Loucy (cell line): Measurements from ENCODE around the gene NAA20.
A peak's percentile ranks its signal among the peaks of the same experiment; 100 is the strongest.

ENCODE experiments used
- H2AFZ ChIP-seq: fragments of 200-600 bp; sonication (generic); 2 replicates; pipeline ENCODE4 v1.6.0; 2016; ENCODE audit warnings: antibody characterized with exemption, mild to moderate bottlenecking, low read length, moderate library complexity
- H3F3A ChIP-seq: fragments of 200-600 bp; 2 replicates; pipeline ENCODE4 v1.6.0; 2016; ENCODE audit warnings: antibody characterized with exemption, low read depth, mild to moderate bottlenecking
- H3K27me3 ChIP-seq: fragments of 200-600 bp; sonication (generic); 2 replicates; pipeline ENCODE4 v1.6.1; 2014; ENCODE audit warnings: low read length, mild to moderate bottlenecking; ENCODE audit not compliant: insufficient read depth, poor library complexity, severe bottlenecking
- H3K36me3 ChIP-seq: fragments of 200-600 bp; sonication (generic); 2 replicates; pipeline ENCODE4 v1.6.1; 2016; ENCODE audit warnings: low read length; ENCODE audit not compliant: insufficient read depth
- H3K4me1 ChIP-seq: fragments of 200-600 bp; sonication (generic); 2 replicates; pipeline ENCODE4 v1.5.1; 2014; ENCODE audit warnings: low read length, mild to moderate bottlenecking; ENCODE audit not compliant: insufficient read depth, poor library complexity, severe bottlenecking
- H3K4me2 ChIP-seq: fragments of 200-600 bp; sonication (generic); 2 replicates; pipeline ENCODE4 v1.6.0; 2014; ENCODE audit warnings: antibody characterized with exemption, low read length, low read depth, mild to moderate bottlenecking; ENCODE audit not compliant: poor library complexity, severe bottlenecking
- H3K4me3 ChIP-seq: fragments of 200-600 bp; sonication (generic); 2 replicates; pipeline ENCODE4 v1.5.1; 2014; ENCODE audit warnings: low read length, mild to moderate bottlenecking, mixed read lengths; ENCODE audit not compliant: poor library complexity, severe bottlenecking
- H3K79me2 ChIP-seq: fragments of 200-600 bp; sonication (generic); 2 replicates; pipeline ENCODE4 v1.6.1; 2014; ENCODE audit warnings: low read length; ENCODE audit not compliant: insufficient read depth
- H3K9ac ChIP-seq: fragments of 200-600 bp; sonication (generic); 2 replicates; pipeline ENCODE4 v1.6.0; 2014; ENCODE audit warnings: mild to moderate bottlenecking, low read depth, low read length, moderate library complexity; ENCODE audit not compliant: poor library complexity, severe bottlenecking
- H3K9me2 ChIP-seq: fragments of 200-600 bp; sonication (generic); replicated peaks from 2 replicates; pipeline ENCODE4 v1.6.1; 2016; ENCODE audit warnings: low read depth, low read length, mixed read lengths
- H3K9me3 ChIP-seq: fragments of 200-600 bp; sonication (generic); 2 replicates; pipeline ENCODE4 v1.6.1; 2014; ENCODE audit warnings: mild to moderate bottlenecking, antibody characterized with exemption, low read length, low read depth; ENCODE audit not compliant: insufficient read depth
- H4K20me1 ChIP-seq: fragments of 200-600 bp; sonication (generic); 2 replicates; pipeline ENCODE4 v1.6.0; 2014; ENCODE audit warnings: antibody characterized with exemption, low read length, mild to moderate bottlenecking; ENCODE audit not compliant: insufficient read depth, poor library complexity, severe bottlenecking
- EZH2phosphoT487 ChIP-seq: fragments of 200-600 bp; IDR thresholded peaks from 2 replicates; pipeline ENCODE4 v1.6.1; 2018; ENCODE audit warnings: antibody characterized with exemption, mild to moderate bottlenecking, moderate library complexity, borderline replicate concordance
- TF ChIP-seq, protein P1 (sequence below): fragments of 200-600 bp; sonication (generic); conservative IDR thresholded peaks from 2 replicates; pipeline ENCODE4 v1.5.1; 2014; ENCODE audit warnings: mild to moderate bottlenecking, antibody characterized with exemption, low read length

NAA20 gene, protein sequence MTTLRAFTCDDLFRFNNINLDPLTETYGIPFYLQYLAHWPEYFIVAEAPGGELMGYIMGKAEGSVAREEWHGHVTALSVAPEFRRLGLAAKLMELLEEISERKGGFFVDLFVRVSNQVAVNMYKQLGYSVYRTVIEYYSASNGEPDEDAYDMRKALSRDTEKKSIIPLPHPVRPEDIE

DNA sequence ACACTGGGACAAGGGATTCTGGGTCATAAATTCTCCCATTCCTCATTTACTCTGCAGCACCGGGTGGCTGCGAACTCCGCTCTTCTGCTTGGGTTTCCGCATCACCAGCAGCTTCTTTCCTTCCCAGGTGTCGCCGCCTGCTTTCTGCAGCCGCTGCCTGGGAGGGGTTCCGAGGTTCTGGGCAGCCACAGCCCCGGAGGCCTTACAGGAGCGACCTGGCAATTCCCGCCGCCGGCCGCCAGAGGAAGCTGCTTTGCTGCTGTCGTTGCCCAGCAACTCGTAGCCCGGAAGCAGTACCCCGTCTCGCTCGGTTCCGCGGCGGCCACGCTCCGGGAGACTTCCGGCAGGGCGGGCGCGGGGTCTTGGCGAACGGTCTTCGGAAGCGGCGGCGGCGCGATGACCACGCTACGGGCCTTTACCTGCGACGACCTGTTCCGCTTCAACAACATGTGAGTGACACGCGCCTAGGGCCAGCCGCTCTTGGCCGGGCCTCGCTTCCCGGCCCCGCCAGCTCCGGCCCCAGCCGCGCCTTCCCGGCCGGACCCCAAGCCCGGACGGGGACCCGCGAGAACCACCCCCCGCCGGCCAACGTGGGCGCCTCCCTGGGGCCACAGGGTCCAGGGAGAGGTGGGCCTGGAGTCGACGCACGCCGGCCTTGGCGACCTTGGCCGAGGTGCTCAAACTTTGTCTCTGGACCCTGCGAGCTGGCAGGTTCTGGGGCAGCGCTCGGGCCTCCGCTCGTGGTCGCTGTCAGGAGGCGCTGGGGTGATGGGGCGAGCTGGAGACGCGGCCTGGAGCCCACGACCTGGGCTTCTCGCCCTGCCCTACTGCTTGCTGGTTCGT is at the start of gene NAA20:
Gene NAA20, plus strand, starts transcription at position 362 of the 843 bp plus-strand sequence. Its CDS starts 35 bp downstream, at position 397.
- Histone ChIP-seq H3K4me2 (peak within 1 kb of the TSS; percentile 89), H2AFZ (peak within 1 kb of the TSS; percentile 86), H3K9ac (peak within 1 kb of the TSS; percentile 86), H3K4me3 (peak within 1 kb of the TSS; percentile 94), H3K79me2 (peaks cover 51% of the 10 kb centered on the region), H4K20me1 (peaks cover 40% of the 10 kb centered on the region), H3K36me3 (no peaks in the 10 kb centered on the region), H3K9me2 (no peaks in the 10 kb centered on the region), H3K27me3 (no peaks in the 10 kb centered on the region), H3K9me3 (no peaks in the 10 kb centered on the region), H3F3A (no peaks in the 10 kb centered on the region), H3K4me1 (peaks cover 43% of the 10 kb centered on the region)
- no peak for TF ChIP-seq EZH2phosphoT487
- TF ChIP-seq, protein P1, sequence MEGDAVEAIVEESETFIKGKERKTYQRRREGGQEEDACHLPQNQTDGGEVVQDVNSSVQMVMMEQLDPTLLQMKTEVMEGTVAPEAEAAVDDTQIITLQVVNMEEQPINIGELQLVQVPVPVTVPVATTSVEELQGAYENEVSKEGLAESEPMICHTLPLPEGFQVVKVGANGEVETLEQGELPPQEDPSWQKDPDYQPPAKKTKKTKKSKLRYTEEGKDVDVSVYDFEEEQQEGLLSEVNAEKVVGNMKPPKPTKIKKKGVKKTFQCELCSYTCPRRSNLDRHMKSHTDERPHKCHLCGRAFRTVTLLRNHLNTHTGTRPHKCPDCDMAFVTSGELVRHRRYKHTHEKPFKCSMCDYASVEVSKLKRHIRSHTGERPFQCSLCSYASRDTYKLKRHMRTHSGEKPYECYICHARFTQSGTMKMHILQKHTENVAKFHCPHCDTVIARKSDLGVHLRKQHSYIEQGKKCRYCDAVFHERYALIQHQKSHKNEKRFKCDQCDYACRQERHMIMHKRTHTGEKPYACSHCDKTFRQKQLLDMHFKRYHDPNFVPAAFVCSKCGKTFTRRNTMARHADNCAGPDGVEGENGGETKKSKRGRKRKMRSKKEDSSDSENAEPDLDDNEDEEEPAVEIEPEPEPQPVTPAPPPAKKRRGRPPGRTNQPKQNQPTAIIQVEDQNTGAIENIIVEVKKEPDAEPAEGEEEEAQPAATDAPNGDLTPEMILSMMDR, result peak; percentile 54

DNA sequence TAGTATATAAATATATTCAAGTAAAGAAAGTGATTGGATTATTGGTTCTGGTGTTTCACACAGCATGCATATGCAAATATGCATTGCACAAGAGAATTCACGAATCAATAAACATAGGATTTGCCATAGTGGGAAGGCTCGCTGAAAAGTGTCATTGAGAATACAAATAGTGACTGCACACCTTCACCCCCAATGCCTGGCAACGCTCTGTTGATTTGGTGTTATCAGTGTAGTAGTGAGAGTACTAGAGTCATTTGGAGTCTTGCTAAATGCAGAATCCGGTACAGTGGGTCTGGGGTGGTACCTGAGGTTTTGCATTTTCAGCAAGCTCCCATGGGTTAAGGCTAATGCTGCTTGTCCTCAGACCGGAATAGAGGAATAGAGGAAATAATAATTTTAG is 49.7 kb upstream of the NAA20 start:
- H3K4me1 ChIP-seq, result peaks cover 7% of the 10 kb centered on the region
- TF ChIP-seq, protein P1, result no peak
- TF ChIP-seq EZH2phosphoT487, result no peak
- no peaks in the 10 kb centered on the region for H4K20me1 ChIP-seq

DNA sequence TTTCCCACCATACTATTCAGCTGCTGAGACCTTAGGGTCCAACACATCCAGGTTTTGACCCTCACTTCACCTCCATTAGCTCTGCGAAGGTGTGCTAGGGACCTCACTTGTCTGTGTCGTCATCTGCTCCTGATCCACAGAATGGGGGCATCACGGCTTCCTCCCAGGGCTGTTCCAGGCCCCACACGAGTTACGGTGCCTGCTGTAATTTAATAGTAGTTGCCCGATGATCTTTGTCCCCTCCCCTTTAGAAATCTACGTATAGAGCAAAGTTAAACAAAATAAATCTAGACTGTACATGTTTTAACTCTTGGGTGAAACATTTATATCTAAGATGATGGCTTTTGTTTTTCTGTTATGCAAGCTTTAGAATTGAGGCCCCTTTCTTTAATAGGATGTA is 49.1 kb upstream of the NAA20 start:
- Histone ChIP-seq H3K27me3 (peaks cover 6% of the 10 kb centered on the region), H3K79me2 (no peaks in the 10 kb centered on the region), H3K4me2 (no peak overlapping the region), H3K4me3 (no peak overlapping the region), H2AFZ (no peak overlapping the region), H3F3A (no peaks in the 10 kb centered on the region), H3K9me3 (no peaks in the 10 kb centered on the region), H3K9ac (no peak overlapping the region), H3K36me3 (no peaks in the 10 kb centered on the region), H4K20me1 (no peaks in the 10 kb centered on the region), H3K9me2 (no peaks in the 10 kb centered on the region), H3K4me1 (peaks cover 7% of the 10 kb centered on the region)
- TF ChIP-seq, protein P1, result no peak
- no peak for TF ChIP-seq EZH2phosphoT487

More for the DNA sequence above, 49.7 kb upstream of the NAA20 start:
- H3K36me3 ChIP-seq, result no peaks in the 10 kb centered on the region
- H3K4me3 ChIP-seq, result no peak overlapping the region
- H3K9ac ChIP-seq, result no peak overlapping the region
- no peaks in the 10 kb centered on the region for H3K79me2 ChIP-seq
- no peak overlapping the region for H3K4me2 ChIP-seq
- peaks cover 6% of the 10 kb centered on the region for H3K27me3 ChIP-seq
- no peaks in the 10 kb centered on the region for H3K9me3 ChIP-seq
- no peaks in the 10 kb centered on the region for H3F3A ChIP-seq
- H2AFZ ChIP-seq, result no peak overlapping the region
- no peaks in the 10 kb centered on the region for H3K9me2 ChIP-seq
